WTC11 (cell line): Measurements from ENCODE around the gene P2RY12. TPM values are rescaled to one million over a fixed set of nuclear protein-coding genes. Genes with fewer than 3 reads are reported as not detected.

Experiments used
- ATAC-seq: fragments of 200-7000 bp; cut with Tn5 transposase; 2 replicates; pipeline ENCODE4 v1.10.0; 2021; ENCODE audit warnings: mild to moderate bottlenecking, moderate library complexity
- CTCF ChIA-PET: fragments of 300-600 bp; sonication (Branson Sonifier 250); formaldehyde crosslinking; loops from one replicate; lab custom pipeline; 2021; ENCODE audit warnings: antibody characterized with exemption; lab: Charles Lee
- POLR2A ChIA-PET: fragments of 350-600 bp; sonication (Branson Sonifier 250); formaldehyde crosslinking; loops from one replicate; lab custom pipeline; 2021; ENCODE audit warnings: antibody characterized with exemption; lab: Charles Lee
- DNase-seq: peaks from one replicate; pipeline ENCODE4 v3.0.0; 2021; ENCODE audit warnings: low spot score
- H3K27ac Mint-ChIP-seq: 2 replicates; pipeline ENCODE4 v1.8.0; 2021; ENCODE audit warnings: mixed read lengths
- H3K27me3 Mint-ChIP-seq: 2 replicates; pipeline ENCODE4 v1.8.0; 2021; ENCODE audit warnings: low read depth, mild to moderate bottlenecking, moderate library complexity, mixed read lengths
- H3K36me3 Mint-ChIP-seq: 2 replicates; pipeline ENCODE4 v1.8.0; 2021; ENCODE audit warnings: mixed read lengths
- H3K4me1 Mint-ChIP-seq: 2 replicates; pipeline ENCODE4 v1.8.0; 2022; ENCODE audit warnings: mixed read lengths
- H3K4me3 Mint-ChIP-seq: 2 replicates; pipeline ENCODE4 v1.8.0; 2021; ENCODE audit warnings: mild to moderate bottlenecking, moderate library complexity, mixed read lengths
- H3K9me3 Mint-ChIP-seq: 2 replicates; pipeline ENCODE4 v1.8.0; 2021; ENCODE audit warnings: mixed read lengths
- AR ChIP-seq: fragments of 250-450 bp; sonication (Bioruptor Pico); IDR thresholded peaks from 2 replicates; pipeline ENCODE4 v1.9.0; 2021; ENCODE audit warnings: mild to moderate bottlenecking
- CREM ChIP-seq: sonication (generic); formaldehyde crosslinking; IDR thresholded peaks from 2 replicates; pipeline ENCODE4 v1.8.1; 2022; ENCODE audit warnings: mild to moderate bottlenecking, missing genetic modification reagents, moderate library complexity
- EMX1 ChIP-seq: fragments of 250-450 bp; sonication (Bioruptor Pico); IDR thresholded peaks from 2 replicates; pipeline ENCODE4 v1.8.0; 2021; ENCODE audit warnings: mild to moderate bottlenecking
- FOXJ3 ChIP-seq: sonication (generic); formaldehyde crosslinking; IDR thresholded peaks from 2 replicates; pipeline ENCODE4 v1.9.0; 2021; ENCODE audit warnings: missing genetic modification reagents, mild to moderate bottlenecking, borderline replicate concordance
- FOXK1 ChIP-seq: sonication (generic); formaldehyde crosslinking; IDR thresholded peaks from 2 replicates; pipeline ENCODE4 v1.8.0; 2022; ENCODE audit warnings: mild to moderate bottlenecking, moderate library complexity, missing genetic modification reagents
- GABPB1 ChIP-seq: sonication (generic); formaldehyde crosslinking; IDR thresholded peaks from 2 replicates; pipeline ENCODE4 v1.8.1; 2023; ENCODE audit warnings: mild to moderate bottlenecking, missing genetic modification reagents
- GTF2I ChIP-seq: fragments of 250-450 bp; sonication (Bioruptor Pico); conservative IDR thresholded peaks from 2 replicates; pipeline ENCODE4 v1.4.0; 2021; ENCODE audit warnings: mild to moderate bottlenecking
- NR1H2 ChIP-seq: sonication (generic); formaldehyde crosslinking; IDR thresholded peaks from 2 replicates; pipeline ENCODE4 v1.9.0; 2021; ENCODE audit warnings: mild to moderate bottlenecking, moderate library complexity, missing genetic modification reagents
- OVOL2 ChIP-seq: fragments of 250-450 bp; sonication (Bioruptor Pico); IDR thresholded peaks from 2 replicates; pipeline ENCODE4 v1.9.0; 2021; ENCODE audit warnings: mild to moderate bottlenecking, borderline replicate concordance
- RELA ChIP-seq: sonication (generic); formaldehyde crosslinking; IDR thresholded peaks from 2 replicates; pipeline ENCODE4 v1.8.1; 2022; ENCODE audit warnings: missing genetic modification reagents, mild to moderate bottlenecking, borderline replicate concordance
- SMAD3 ChIP-seq: sonication (generic); formaldehyde crosslinking; IDR thresholded peaks from 2 replicates; pipeline ENCODE4 v1.8.0; 2022; ENCODE audit warnings: missing genetic modification reagents, mild to moderate bottlenecking, borderline replicate concordance
- SOX15 ChIP-seq: fragments of 250-450 bp; sonication (Bioruptor Pico); IDR thresholded peaks from 2 replicates; pipeline ENCODE4 v1.9.0; 2021; ENCODE audit warnings: mild to moderate bottlenecking
- TCF7 ChIP-seq: sonication (generic); formaldehyde crosslinking; IDR thresholded peaks from 2 replicates; pipeline ENCODE4 v1.8.0; 2022; ENCODE audit warnings: mild to moderate bottlenecking, low read depth, missing genetic modification reagents, moderate library complexity
- TEAD4 ChIP-seq: sonication (generic); formaldehyde crosslinking; IDR thresholded peaks from 2 replicates; pipeline ENCODE4 v1.8.0; 2022; ENCODE audit warnings: mild to moderate bottlenecking, missing genetic modification reagents
- ZBTB21 ChIP-seq: sonication (generic); formaldehyde crosslinking; IDR thresholded peaks from 2 replicates; pipeline ENCODE4 v1.8.1; 2023; ENCODE audit warnings: mild to moderate bottlenecking, missing genetic modification reagents, borderline replicate concordance
- ZNF219 ChIP-seq: sonication (generic); formaldehyde crosslinking; IDR thresholded peaks from 2 replicates; pipeline ENCODE4 v1.8.0; 2023; ENCODE audit warnings: missing genetic modification reagents, mild to moderate bottlenecking, borderline replicate concordance
- ZNF263 ChIP-seq: sonication (generic); formaldehyde crosslinking; IDR thresholded peaks from 2 replicates; pipeline ENCODE4 v1.8.1; 2022; ENCODE audit warnings: low read depth, mild to moderate bottlenecking, moderate library complexity, missing genetic modification reagents
- ZNF396 ChIP-seq: fragments of 250-450 bp; sonication (Bioruptor Pico); IDR thresholded peaks from 2 replicates; pipeline ENCODE4 v1.8.0; 2021; ENCODE audit warnings: mild to moderate bottlenecking, moderate library complexity, borderline replicate concordance
- ZNF423 ChIP-seq: fragments of 250-450 bp; sonication (Bioruptor Pico); IDR thresholded peaks from 2 replicates; pipeline ENCODE4 v2.1.2; 2022; ENCODE audit warnings: mild to moderate bottlenecking, moderate library complexity
- ZNF671 ChIP-seq: fragments of 250-450 bp; sonication (Bioruptor Pico); IDR thresholded peaks from 2 replicates; pipeline ENCODE4 v1.8.0; 2021; ENCODE audit warnings: mild to moderate bottlenecking
- total RNA-seq: library from RNA; stranded (reverse); gene quantifications from 3 replicates; pipeline ENCODE4 v1.2.3, GENCODE V29; 2021
- TF ChIP-seq, protein P1 (sequence below): sonication (generic); formaldehyde crosslinking; IDR thresholded peaks from 2 replicates; pipeline ENCODE4 v1.8.0; 2022; ENCODE audit warnings: missing genetic modification reagents
- TF ChIP-seq, protein P2 (sequence below): fragments of 250-450 bp; sonication (Bioruptor Pico); IDR thresholded peaks from 2 replicates; pipeline ENCODE4 v1.9.0; 2021; ENCODE audit warnings: moderate library complexity, mild to moderate bottlenecking, inconsistent platforms, borderline replicate concordance
- TF ChIP-seq, protein P3 (sequence below): sonication (generic); formaldehyde crosslinking; IDR thresholded peaks from 2 replicates; pipeline ENCODE4 v1.8.0; 2023; ENCODE audit warnings: mild to moderate bottlenecking, missing genetic modification reagents
- TF ChIP-seq, protein P4 (sequence below): sonication (generic); formaldehyde crosslinking; IDR thresholded peaks from 2 replicates; pipeline ENCODE4 v1.8.1; 2022; ENCODE audit warnings: mild to moderate bottlenecking, moderate library complexity, missing genetic modification reagents
- TF ChIP-seq, protein P5 (sequence below): sonication (generic); formaldehyde crosslinking; IDR thresholded peaks from 2 replicates; pipeline ENCODE4 v1.8.0; 2022; ENCODE audit warnings: mild to moderate bottlenecking, missing genetic modification reagents

The P2RY12 gene
- total RNA-seq, 1 experiment from 2014 or later = not detected

DNA sequence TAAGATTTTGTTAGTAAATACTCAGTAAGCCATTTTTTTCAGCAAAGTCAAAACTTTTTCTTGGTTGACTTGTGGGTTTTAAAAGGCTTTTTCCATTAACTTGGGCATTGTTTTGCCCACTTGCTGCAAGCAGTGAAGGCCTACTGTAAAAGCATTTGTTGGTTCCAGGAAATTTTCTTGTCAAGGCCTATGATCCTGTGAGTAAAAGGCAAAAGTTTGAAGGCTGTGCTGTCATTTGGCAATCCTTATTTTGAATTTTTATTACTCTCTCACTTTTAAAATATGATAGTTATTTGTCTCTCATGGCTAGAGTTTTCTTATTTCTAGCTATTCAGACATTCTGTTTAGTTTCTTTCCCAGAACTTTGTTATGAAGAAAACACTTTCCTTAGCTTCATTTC lies 13.0 kb downstream of the P2RY12 start:
- Mint-ChIP-seq H3K9me3 (no peaks in the 10 kb centered on the region), H3K27ac (no peak overlapping the region), H3K4me3 (no peak overlapping the region), H3K27me3 (no peaks in the 10 kb centered on the region), H3K4me1 (peaks cover 4% of the 10 kb centered on the region), H3K36me3 (peaks cover 3% of the 10 kb centered on the region; the same call in 1 of the 2 replicates)
- ATAC-seq = no peak
- POLR2A ChIA-PET = no interaction called here
- no peak for DNase-seq
- CTCF ChIA-PET = no interaction called here
- TF ChIP-seq RELA = no peak
- TF ChIP-seq, protein P1, sequence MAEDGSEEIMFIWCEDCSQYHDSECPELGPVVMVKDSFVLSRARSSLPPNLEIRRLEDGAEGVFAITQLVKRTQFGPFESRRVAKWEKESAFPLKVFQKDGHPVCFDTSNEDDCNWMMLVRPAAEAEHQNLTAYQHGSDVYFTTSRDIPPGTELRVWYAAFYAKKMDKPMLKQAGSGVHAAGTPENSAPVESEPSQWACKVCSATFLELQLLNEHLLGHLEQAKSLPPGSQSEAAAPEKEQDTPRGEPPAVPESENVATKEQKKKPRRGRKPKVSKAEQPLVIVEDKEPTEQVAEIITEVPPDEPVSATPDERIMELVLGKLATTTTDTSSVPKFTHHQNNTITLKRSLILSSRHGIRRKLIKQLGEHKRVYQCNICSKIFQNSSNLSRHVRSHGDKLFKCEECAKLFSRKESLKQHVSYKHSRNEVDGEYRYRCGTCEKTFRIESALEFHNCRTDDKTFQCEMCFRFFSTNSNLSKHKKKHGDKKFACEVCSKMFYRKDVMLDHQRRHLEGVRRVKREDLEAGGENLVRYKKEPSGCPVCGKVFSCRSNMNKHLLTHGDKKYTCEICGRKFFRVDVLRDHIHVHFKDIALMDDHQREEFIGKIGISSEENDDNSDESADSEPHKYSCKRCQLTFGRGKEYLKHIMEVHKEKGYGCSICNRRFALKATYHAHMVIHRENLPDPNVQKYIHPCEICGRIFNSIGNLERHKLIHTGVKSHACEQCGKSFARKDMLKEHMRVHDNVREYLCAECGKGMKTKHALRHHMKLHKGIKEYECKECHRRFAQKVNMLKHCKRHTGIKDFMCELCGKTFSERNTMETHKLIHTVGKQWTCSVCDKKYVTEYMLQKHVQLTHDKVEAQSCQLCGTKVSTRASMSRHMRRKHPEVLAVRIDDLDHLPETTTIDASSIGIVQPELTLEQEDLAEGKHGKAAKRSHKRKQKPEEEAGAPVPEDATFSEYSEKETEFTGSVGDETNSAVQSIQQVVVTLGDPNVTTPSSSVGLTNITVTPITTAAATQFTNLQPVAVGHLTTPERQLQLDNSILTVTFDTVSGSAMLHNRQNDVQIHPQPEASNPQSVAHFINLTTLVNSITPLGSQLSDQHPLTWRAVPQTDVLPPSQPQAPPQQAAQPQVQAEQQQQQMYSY (CRISPR knock-in tag) = no peak
- TF ChIP-seq ZNF423 (CRISPR knock-in tag) = no peak
- no peak for TF ChIP-seq ZNF396 (CRISPR knock-in tag)
- no peak for TF ChIP-seq GTF2I (CRISPR knock-in tag)
- no peak for TF ChIP-seq ZNF671 (CRISPR knock-in tag)
- TF ChIP-seq NR1H2 = no peak
- TF ChIP-seq, protein P2, sequence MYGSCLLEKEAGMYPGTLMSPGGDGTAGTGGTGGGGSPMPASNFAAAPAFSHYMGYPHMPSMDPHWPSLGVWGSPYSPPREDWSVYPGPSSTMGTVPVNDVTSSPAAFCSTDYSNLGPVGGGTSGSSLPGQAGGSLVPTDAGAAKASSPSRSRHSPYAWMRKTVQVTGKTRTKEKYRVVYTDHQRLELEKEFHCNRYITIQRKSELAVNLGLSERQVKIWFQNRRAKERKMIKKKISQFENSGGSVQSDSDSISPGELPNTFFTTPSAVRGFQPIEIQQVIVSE (CRISPR knock-in tag) = no peak
- no peak for TF ChIP-seq ZBTB21
- no peak for TF ChIP-seq FOXJ3 (CRISPR knock-in tag)
- no peak for TF ChIP-seq SMAD3 (CRISPR knock-in tag)
- TF ChIP-seq ZNF263 (CRISPR knock-in tag) = no peak
- no peak for TF ChIP-seq TEAD4 (CRISPR knock-in tag)
- no peak for TF ChIP-seq OVOL2
- TF ChIP-seq, protein P3, sequence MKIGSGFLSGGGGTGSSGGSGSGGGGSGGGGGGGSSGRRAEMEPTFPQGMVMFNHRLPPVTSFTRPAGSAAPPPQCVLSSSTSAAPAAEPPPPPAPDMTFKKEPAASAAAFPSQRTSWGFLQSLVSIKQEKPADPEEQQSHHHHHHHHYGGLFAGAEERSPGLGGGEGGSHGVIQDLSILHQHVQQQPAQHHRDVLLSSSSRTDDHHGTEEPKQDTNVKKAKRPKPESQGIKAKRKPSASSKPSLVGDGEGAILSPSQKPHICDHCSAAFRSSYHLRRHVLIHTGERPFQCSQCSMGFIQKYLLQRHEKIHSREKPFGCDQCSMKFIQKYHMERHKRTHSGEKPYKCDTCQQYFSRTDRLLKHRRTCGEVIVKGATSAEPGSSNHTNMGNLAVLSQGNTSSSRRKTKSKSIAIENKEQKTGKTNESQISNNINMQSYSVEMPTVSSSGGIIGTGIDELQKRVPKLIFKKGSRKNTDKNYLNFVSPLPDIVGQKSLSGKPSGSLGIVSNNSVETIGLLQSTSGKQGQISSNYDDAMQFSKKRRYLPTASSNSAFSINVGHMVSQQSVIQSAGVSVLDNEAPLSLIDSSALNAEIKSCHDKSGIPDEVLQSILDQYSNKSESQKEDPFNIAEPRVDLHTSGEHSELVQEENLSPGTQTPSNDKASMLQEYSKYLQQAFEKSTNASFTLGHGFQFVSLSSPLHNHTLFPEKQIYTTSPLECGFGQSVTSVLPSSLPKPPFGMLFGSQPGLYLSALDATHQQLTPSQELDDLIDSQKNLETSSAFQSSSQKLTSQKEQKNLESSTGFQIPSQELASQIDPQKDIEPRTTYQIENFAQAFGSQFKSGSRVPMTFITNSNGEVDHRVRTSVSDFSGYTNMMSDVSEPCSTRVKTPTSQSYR (CRISPR knock-in tag) = no peak
- TF ChIP-seq, protein P4, sequence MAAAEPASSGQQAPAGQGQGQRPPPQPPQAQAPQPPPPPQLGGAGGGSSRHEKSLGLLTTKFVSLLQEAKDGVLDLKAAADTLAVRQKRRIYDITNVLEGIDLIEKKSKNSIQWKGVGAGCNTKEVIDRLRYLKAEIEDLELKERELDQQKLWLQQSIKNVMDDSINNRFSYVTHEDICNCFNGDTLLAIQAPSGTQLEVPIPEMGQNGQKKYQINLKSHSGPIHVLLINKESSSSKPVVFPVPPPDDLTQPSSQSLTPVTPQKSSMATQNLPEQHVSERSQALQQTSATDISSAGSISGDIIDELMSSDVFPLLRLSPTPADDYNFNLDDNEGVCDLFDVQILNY (CRISPR knock-in tag) = no peak

GRCh38 chr3:151367448-151367847 lies 17.1 kb downstream of the P2RY12 start:
- Mint-ChIP-seq H3K27ac (peak overlapping the region; percentile 61; the same call in 1 of the 2 replicates), H3K4me1 (peaks cover 21% of the 10 kb centered on the region), H3K4me3 (no peak overlapping the region), H3K36me3 (peaks cover 3% of the 10 kb centered on the region; the same call in 1 of the 2 replicates), H3K9me3 (no peaks in the 10 kb centered on the region), H3K27me3 (no peaks in the 10 kb centered on the region)
- ChIA-PET POLR2A (no interaction called here), CTCF (interaction anchor here (1.0 kb wide), 1 partner anchor 12 kb away, joined by 3 read pairs; no protein-coding TSS in a partner anchor)
- DNase-seq (no peak), ATAC-seq (no peak)
- no peak for TF ChIP-seq EMX1
- no peak for TF ChIP-seq AR (CRISPR knock-in tag)
- no peak for TF ChIP-seq FOXJ3 (CRISPR knock-in tag)
- no peak for TF ChIP-seq TCF7
- TF ChIP-seq CREM (CRISPR knock-in tag) = no peak
- TF ChIP-seq FOXK1 = no peak
- no peak for TF ChIP-seq ZNF219
- TF ChIP-seq, protein P5, sequence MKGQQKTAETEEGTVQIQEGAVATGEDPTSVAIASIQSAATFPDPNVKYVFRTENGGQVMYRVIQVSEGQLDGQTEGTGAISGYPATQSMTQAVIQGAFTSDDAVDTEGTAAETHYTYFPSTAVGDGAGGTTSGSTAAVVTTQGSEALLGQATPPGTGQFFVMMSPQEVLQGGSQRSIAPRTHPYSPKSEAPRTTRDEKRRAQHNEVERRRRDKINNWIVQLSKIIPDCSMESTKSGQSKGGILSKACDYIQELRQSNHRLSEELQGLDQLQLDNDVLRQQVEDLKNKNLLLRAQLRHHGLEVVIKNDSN = no peak
- no peak for TF ChIP-seq SOX15 (CRISPR knock-in tag)
- TF ChIP-seq GABPB1 = no peak
- TF ChIP-seq ZBTB21 = no peak
